ENCODE results near the gene MYL5. TPM values are rescaled to one million over a fixed set of nuclear protein-coding genes. Genes with fewer than 3 reads are reported as not detected.

The MYL5 gene
- total RNA-seq (10 to 100 TPM in 2 of 9 donors, 1 to 10 TPM in 7; 1.4 to 12.9 (median 5.6) TPM), polyA plus RNA-seq (1 to 10 TPM; 2.0 to 4.4 TPM)
- long read RNA-seq, donor 1, partial matches to known transcripts = 0 of 5 reads
- long read RNA-seq, donor 1, other reads (novel, unspliced or antisense) = 4 of 5 reads
- long read RNA-seq, donor 2, partial matches to known transcripts = 2 of 7 reads
- long read RNA-seq, donor 2, other reads (novel, unspliced or antisense) = 5 of 7 reads
- long read RNA-seq, donor 3, partial matches to known transcripts = 0 of 1 reads
- long read RNA-seq, donor 3, other reads (novel, unspliced or antisense) = 1 of 1 reads

- ATAC-seq (peak; percentile 78 to 90 (median 88)), DNase-seq (peak; percentile 96 to 99 (median 97))
- 0 to 1% (median 1%) methylated on average over 52 to 84 of the region's 84 CpGs for WGBS, 4 donors
- TF ChIP-seq, protein P1, sequence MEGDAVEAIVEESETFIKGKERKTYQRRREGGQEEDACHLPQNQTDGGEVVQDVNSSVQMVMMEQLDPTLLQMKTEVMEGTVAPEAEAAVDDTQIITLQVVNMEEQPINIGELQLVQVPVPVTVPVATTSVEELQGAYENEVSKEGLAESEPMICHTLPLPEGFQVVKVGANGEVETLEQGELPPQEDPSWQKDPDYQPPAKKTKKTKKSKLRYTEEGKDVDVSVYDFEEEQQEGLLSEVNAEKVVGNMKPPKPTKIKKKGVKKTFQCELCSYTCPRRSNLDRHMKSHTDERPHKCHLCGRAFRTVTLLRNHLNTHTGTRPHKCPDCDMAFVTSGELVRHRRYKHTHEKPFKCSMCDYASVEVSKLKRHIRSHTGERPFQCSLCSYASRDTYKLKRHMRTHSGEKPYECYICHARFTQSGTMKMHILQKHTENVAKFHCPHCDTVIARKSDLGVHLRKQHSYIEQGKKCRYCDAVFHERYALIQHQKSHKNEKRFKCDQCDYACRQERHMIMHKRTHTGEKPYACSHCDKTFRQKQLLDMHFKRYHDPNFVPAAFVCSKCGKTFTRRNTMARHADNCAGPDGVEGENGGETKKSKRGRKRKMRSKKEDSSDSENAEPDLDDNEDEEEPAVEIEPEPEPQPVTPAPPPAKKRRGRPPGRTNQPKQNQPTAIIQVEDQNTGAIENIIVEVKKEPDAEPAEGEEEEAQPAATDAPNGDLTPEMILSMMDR (IDR thresholded peaks at IDR 0.05) = peak; percentile 88 to 98 (median 96)
- TF ChIP-seq POLR2A (IDR thresholded peaks at IDR 0.05) = peak in 1 of 2 donors; percentile 92
- Histone ChIP-seq H3K4me3 (peak within 1 kb of the TSS; percentile 56 to 99 (median 90)), H3K9me3 (no peaks in the 10 kb centered on the region), H3K27me3 (no peaks in the 10 kb centered on the region), H3K36me3 (peaks cover 0 to 30% (median 26%) of the 10 kb centered on the region in 9 donors), H3K4me1 (peaks cover 6 to 30% (median 17%) of the 10 kb centered on the region in 12 donors), H3K27ac (peak within 1 kb of the TSS; percentile 83 to 98 (median 93))
- intact Hi-C loops (cut with DNase I) = loop anchor here in 4 of 10 donors (1.0 to 10.0 kb wide), 4 partner anchors 31 to 432 kb away; partner anchors contain the start of gene PCGF3 (in 1 of the 4)
Measured at GRCh38 chr4:674172-675035, at the start of gene MYL5, which contains the start of gene ATP5ME. TSS of gene MYL5 (plus strand) at chr4:674542. CDS start at chr4:678027, 3,485 bp downstream. TSS of gene ATP5ME (minus strand) at chr4:674276. CDS start at chr4:674247, 29 bp downstream.

DNA sequence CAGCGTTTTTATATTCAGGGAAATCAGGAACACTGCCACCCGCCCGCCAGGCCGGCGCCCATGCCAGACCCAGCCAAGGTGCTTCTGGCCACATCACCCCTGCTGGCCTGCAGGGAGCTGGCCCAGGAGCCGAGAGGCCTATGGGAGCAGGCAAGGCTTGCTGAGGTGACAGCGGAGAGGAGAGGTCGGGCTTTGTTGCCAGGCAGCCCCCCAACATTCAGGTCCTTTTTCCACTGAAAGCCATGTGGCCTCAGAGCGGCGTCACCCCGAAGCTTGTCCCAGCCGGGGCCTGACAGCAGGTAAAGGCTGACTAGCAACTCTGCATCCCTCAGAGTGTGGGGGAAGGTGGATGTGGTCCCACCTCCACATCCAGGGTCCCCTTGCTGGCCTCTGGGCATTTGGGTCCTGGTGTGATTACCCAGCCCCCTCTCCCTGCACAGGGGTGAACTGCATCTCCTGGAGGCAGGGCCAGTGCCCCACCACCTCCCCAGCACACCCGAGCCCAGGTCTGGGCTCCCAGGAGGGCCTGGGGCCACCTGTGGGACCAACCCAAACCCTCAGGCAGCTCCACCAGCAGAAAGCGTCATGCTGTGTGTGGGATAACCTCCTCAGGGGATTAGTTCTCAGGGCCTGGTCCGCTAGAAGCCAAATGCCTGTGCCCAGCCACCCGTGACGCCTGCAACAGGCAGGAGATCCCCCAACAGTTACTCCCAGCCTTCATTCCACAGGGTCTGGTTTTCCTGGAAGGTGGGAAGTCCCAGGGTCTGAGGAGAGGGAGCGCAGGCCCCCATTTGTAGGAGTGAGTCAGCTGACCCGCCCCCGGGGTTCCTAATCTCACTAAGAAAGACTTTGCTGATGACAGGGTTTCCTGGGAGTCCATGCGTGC is 49.4 kb upstream of the MYL5 start, which contains the start of gene PDE6B:
Gene PDE6B (plus strand): TSS at position 869 of the 886 bp plus-strand sequence. CDS start 54 bp downstream, outside the sequence.
- Histone ChIP-seq H3K9me3 (no peaks in the 10 kb centered on the region), H3K27ac (no peak within 1 kb of the TSS), H3K4me1 (no peaks in the 10 kb centered on the region), H3K27me3 (peaks cover 0 to 25% (median 0%) of the 10 kb centered on the region in 9 donors), H3K4me3 (no peak within 1 kb of the TSS), H3K36me3 (no peaks in the 10 kb centered on the region)
- DNase-seq (no peak), ATAC-seq (no peak)
- intact Hi-C loops (cut with DNase I) = no loop called here
- WGBS, 4 donors = 65 to 72% (median 69%) methylated on average over 14 to 21 of the region's 21 CpGs
- TF ChIP-seq, protein P1 (IDR thresholded peaks at IDR 0.05) = no peak
- no peak for TF ChIP-seq POLR2A (IDR thresholded peaks at IDR 0.05)

DNA sequence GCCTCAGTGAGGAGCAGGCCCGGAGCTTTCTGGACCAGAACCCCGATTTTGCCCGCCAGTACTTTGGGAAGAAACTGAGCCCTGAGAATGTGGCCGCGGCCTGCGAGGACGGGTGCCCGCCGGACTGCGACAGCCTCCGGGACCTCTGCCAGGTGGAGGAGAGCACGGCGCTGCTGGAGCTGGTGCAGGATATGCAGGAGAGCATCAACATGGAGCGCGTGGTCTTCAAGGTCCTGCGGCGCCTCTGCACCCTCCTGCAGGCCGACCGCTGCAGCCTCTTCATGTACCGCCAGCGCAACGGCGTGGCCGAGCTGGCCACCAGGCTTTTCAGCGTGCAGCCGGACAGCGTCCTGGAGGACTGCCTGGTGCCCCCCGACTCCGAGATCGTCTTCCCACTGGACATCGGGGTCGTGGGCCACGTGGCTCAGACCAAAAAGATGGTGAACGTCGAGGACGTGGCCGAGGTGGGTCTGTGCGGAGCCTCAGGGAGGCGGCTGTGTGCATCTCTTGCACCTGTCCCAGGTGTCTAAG is 48.6 kb upstream of the MYL5 start:
- Histone ChIP-seq H3K4me3 (no peak overlapping the region), H3K27me3 (peaks cover 0 to 25% (median 0%) of the 10 kb centered on the region in 9 donors), H3K4me1 (no peaks in the 10 kb centered on the region), H3K27ac (no peak overlapping the region), H3K9me3 (no peaks in the 10 kb centered on the region), H3K36me3 (no peaks in the 10 kb centered on the region)
- 88 to 92% (median 91%) methylated on average over 30 to 39 of the region's 39 CpGs for WGBS, 4 donors
- intact Hi-C loops (cut with DNase I) = no loop called here
- TF ChIP-seq POLR2A (IDR thresholded peaks at IDR 0.05) = no peak
- TF ChIP-seq, protein P1 (IDR thresholded peaks at IDR 0.05) = no peak
- DNase-seq = no peak
- ATAC-seq = no peak
